Right atrium auricular region (tissue), 2 donors: Measurements from ENCODE around the gene GPI. TPM values are rescaled to one million over a fixed set of nuclear protein-coding genes. Genes with fewer than 3 reads are reported as not detected.
A peak's percentile ranks its signal among the peaks of the same experiment; 100 is the strongest.

ENCODE experiments used
- DNase-seq: peaks from one replicate; pipeline ENCODE4 v3.0.0-alpha.2; 2019; ENCODE audit warnings: low spot score
- H3K27ac ChIP-seq, 2 donors: fragments of 200-600 bp; sonication (generic); 1 replicate in 1 of 2; 2 replicates in 1 of 2; pipeline ENCODE4 v1.5.1; 2016 to 2019
- H3K27me3 ChIP-seq, 2 donors: fragments of 200-600 bp; sonication (generic); one replicate each; pipeline versions ENCODE4 v1.5.1 to v1.6.0; 2017 to 2019
- H3K36me3 ChIP-seq: fragments of 200-600 bp; sonication (generic); one replicate; pipeline ENCODE4 v1.5.1; 2016
- H3K4me1 ChIP-seq, 2 donors: fragments of 200-600 bp; sonication (generic); one replicate each; pipeline versions ENCODE4 v1.5.1 to v1.6.0; 2017 to 2019
- H3K4me3 ChIP-seq, 2 donors: fragments of 200-600 bp; sonication (generic); 1 replicate in 1 of 2; 2 replicates in 1 of 2; pipeline ENCODE4 v1.5.1; 2017 to 2019; ENCODE audit warnings: mild to moderate bottlenecking in 1 of 2, moderate library complexity in 1 of 2
- H3K9me3 ChIP-seq, 2 donors: fragments of 200-600 bp; sonication (generic); one replicate each; pipeline ENCODE4 v1.5.1; 2019
- CTCF ChIP-seq, 2 donors: fragments of 200-600 bp; sonication (generic); IDR thresholded peaks; one replicate each; pipeline ENCODE4 v1.5.1; 2019; ENCODE audit warnings: antibody characterized with exemption in 2 of 2
- total RNA-seq, 2 donors: library from RNA; depleted of rRNA; stranded (reverse); fragments of >200 nt; gene quantifications; one replicate each; pipeline ENCODE4 v1.1.0, GENCODE V29; 2016

GPI gene
- total RNA-seq, 2 donors from 2014 or later = 340 to 413 TPM

- no peaks in the 10 kb centered on the region for H3K27me3 ChIP-seq
- H3K9me3 ChIP-seq = no peaks in the 10 kb centered on the region
- TF ChIP-seq CTCF (IDR thresholded peaks at IDR 0.05) = no peak
- H3K4me1 ChIP-seq = peaks cover 0 to 23% of the 10 kb centered on the region in 2 donors
- H3K36me3 ChIP-seq = peaks cover 5% of the 10 kb centered on the region
- peak overlapping the region in 1 of 2 donors; percentile 53 for H3K4me3 ChIP-seq
- DNase-seq = no peak
- peak overlapping the region; percentile 82 to 88 for H3K27ac ChIP-seq
These were observed 5.1 kb upstream of the GPI start for GRCh38 chr19:34359954-34360315.

- no peak for DNase-seq
- Histone ChIP-seq H3K36me3 (no peaks in the 10 kb centered on the region), H3K4me3 (no peak overlapping the region), H3K27me3 (no peaks in the 10 kb centered on the region), H3K4me1 (peaks cover 0 to 23% of the 10 kb centered on the region in 2 donors), H3K27ac (peak overlapping the region; percentile 82 to 88), H3K9me3 (no peaks in the 10 kb centered on the region)
- no peak for TF ChIP-seq CTCF (IDR thresholded peaks at IDR 0.05)
These were observed 4.6 kb upstream of the GPI start for GRCh38 chr19:34360354-34360909.

GRCh38 chr19:34362679-34363069 is 2.3 kb upstream of the GPI start:
- DNase-seq = no peak
- H3K27ac ChIP-seq = no peak overlapping the region
- H3K27me3 ChIP-seq = no peaks in the 10 kb centered on the region
- no peak overlapping the region for H3K4me3 ChIP-seq
- peaks cover 0 to 43% of the 10 kb centered on the region in 2 donors for H3K4me1 ChIP-seq
- peaks cover 14% of the 10 kb centered on the region for H3K36me3 ChIP-seq
- no peaks in the 10 kb centered on the region for H3K9me3 ChIP-seq
- no peak for TF ChIP-seq CTCF (IDR thresholded peaks at IDR 0.05)

- no peak for TF ChIP-seq CTCF (IDR thresholded peaks at IDR 0.05)
- Histone ChIP-seq H3K27ac (no peak overlapping the region), H3K4me3 (no peak overlapping the region), H3K9me3 (no peaks in the 10 kb centered on the region), H3K4me1 (peaks cover 0 to 47% of the 10 kb centered on the region in 2 donors), H3K27me3 (no peaks in the 10 kb centered on the region), H3K36me3 (peaks cover 18% of the 10 kb centered on the region)
- no peak for DNase-seq
These were observed 1.9 kb upstream of the GPI start for GRCh38 chr19:34363094-34363493.

- H3K4me3 ChIP-seq = no peak overlapping the region
- no peak for TF ChIP-seq CTCF (IDR thresholded peaks at IDR 0.05)
- DNase-seq = no peak
- H3K9me3 ChIP-seq = no peaks in the 10 kb centered on the region
- peaks cover 0 to 43% of the 10 kb centered on the region in 2 donors for H3K4me1 ChIP-seq
- H3K27me3 ChIP-seq = no peaks in the 10 kb centered on the region
- H3K36me3 ChIP-seq = peaks cover 26% of the 10 kb centered on the region
- no peak overlapping the region for H3K27ac ChIP-seq
These were observed 1.1 kb upstream of the GPI start for GRCh38 chr19:34363930-34364329.

GRCh38 chr19:34364462-34364829 is 550 bp upstream of the GPI start:
- Histone ChIP-seq H3K4me1 (peaks cover 0 to 42% of the 10 kb centered on the region in 2 donors), H3K4me3 (peak overlapping the region; percentile 75 to 89), H3K36me3 (peaks cover 32% of the 10 kb centered on the region), H3K27me3 (no peaks in the 10 kb centered on the region), H3K9me3 (no peaks in the 10 kb centered on the region), H3K27ac (peak overlapping the region; percentile 83 to 84)
- no peak for TF ChIP-seq CTCF (IDR thresholded peaks at IDR 0.05)
- no peak for DNase-seq
